H9 (cell line): Measurements from ENCODE around the gene TGM2. TPM values are rescaled to one million over a fixed set of nuclear protein-coding genes. Genes with fewer than 3 reads are reported as not detected.

ENCODE experiments used
- DNase-seq: peaks from one replicate; pipeline ENCODE4 v3.0.0-alpha.2; 2017
- H2AFZ ChIP-seq: one replicate; pipeline ENCODE4 v1.6.1; 2013; ENCODE audit warnings: mild to moderate bottlenecking, low read length, control low read depth, moderate library complexity
- H2AK5ac ChIP-seq: 2 replicates; pipeline ENCODE4 v1.6.1; 2013; ENCODE audit warnings: low read length, control low read depth, mixed read lengths; ENCODE audit not compliant: insufficient read length
- H2BK120ac ChIP-seq: one replicate; pipeline ENCODE4 v1.6.1; 2013; ENCODE audit warnings: low read depth, mild to moderate bottlenecking, low read length, control low read depth, inconsistent platforms; ENCODE audit not compliant: poor library complexity, severe bottlenecking
- H2BK12ac ChIP-seq: 2 replicates; pipeline ENCODE4 v1.6.1; 2013; ENCODE audit warnings: low read length, control low read depth, mixed read lengths, low read depth; ENCODE audit not compliant: insufficient read length
- H2BK15ac ChIP-seq: 2 replicates; pipeline ENCODE4 v1.6.1; 2013; ENCODE audit warnings: low read depth, low read length, control low read depth
- H2BK20ac ChIP-seq: one replicate; pipeline ENCODE4 v1.6.1; 2013; ENCODE audit warnings: low read depth, mild to moderate bottlenecking, low read length, control low read depth, inconsistent platforms; ENCODE audit not compliant: poor library complexity, severe bottlenecking
- H2BK5ac ChIP-seq: 2 replicates; pipeline ENCODE4 v1.6.1; 2013; ENCODE audit warnings: low read length, control low read depth, mixed read lengths; ENCODE audit not compliant: insufficient read length
- H3K14ac ChIP-seq: 2 replicates; pipeline ENCODE4 v1.6.1; 2013; ENCODE audit warnings: low read length, control low read depth; ENCODE audit not compliant: insufficient read depth
- H3K18ac ChIP-seq: 2 replicates; pipeline ENCODE4 v1.6.1; 2013; ENCODE audit warnings: low read depth, mild to moderate bottlenecking, mixed read lengths, low read length, control low read depth; ENCODE audit not compliant: insufficient read length
- H3K23ac ChIP-seq: 2 replicates; pipeline ENCODE4 v1.6.1; 2013; ENCODE audit warnings: low read length, control low read depth, mixed read lengths, low read depth; ENCODE audit not compliant: insufficient read length
- H3K23me2 ChIP-seq: 2 replicates; pipeline ENCODE4 v1.6.1; 2013; ENCODE audit warnings: low read depth, mild to moderate bottlenecking, mixed read lengths, low read length, control low read depth; ENCODE audit not compliant: insufficient read length, poor library complexity, severe bottlenecking
- H3K27ac ChIP-seq: 2 replicates; pipeline ENCODE4 v1.5.1; 2013; ENCODE audit warnings: low read length, control low read depth, mixed read lengths, low read depth; ENCODE audit not compliant: insufficient read length
- H3K27me3 ChIP-seq: 2 replicates; pipeline ENCODE4 v1.6.1; 2013; ENCODE audit warnings: low read length, control low read depth, inconsistent platforms; ENCODE audit not compliant: insufficient read depth
- H3K4ac ChIP-seq: 2 replicates; pipeline ENCODE4 v1.6.1; 2013; ENCODE audit warnings: low read depth, mild to moderate bottlenecking, control low read depth, inconsistent platforms, low read length, moderate library complexity
- H3K4me1 ChIP-seq: 2 replicates; pipeline ENCODE4 v1.6.1; 2013; ENCODE audit warnings: low read length, control low read depth, inconsistent platforms; ENCODE audit not compliant: insufficient read depth
- H3K4me2 ChIP-seq: 2 replicates; pipeline ENCODE4 v1.6.1; 2013; ENCODE audit warnings: low read length, control low read depth, mixed read lengths; ENCODE audit not compliant: insufficient read length, insufficient read depth
- H3K56ac ChIP-seq: 2 replicates; pipeline ENCODE4 v1.6.1; 2013; ENCODE audit warnings: low read depth, mild to moderate bottlenecking, mixed read lengths, low read length, control low read depth; ENCODE audit not compliant: insufficient read length
- H3K79me1 ChIP-seq: 2 replicates; pipeline ENCODE4 v1.6.1; 2013; ENCODE audit warnings: low read depth, mild to moderate bottlenecking, moderate library complexity, low read length, control low read depth, inconsistent platforms; ENCODE audit not compliant: insufficient read depth, poor library complexity, severe bottlenecking
- H3K79me2 ChIP-seq: 2 replicates; pipeline ENCODE4 v1.6.1; 2013; ENCODE audit warnings: low read length, control low read depth, inconsistent platforms; ENCODE audit not compliant: insufficient read depth
- H3K9ac ChIP-seq: 2 replicates; pipeline ENCODE4 v1.6.1; 2013; ENCODE audit warnings: low read length, control low read depth, mixed read lengths; ENCODE audit not compliant: insufficient read length; ENCODE audit errors: extremely low read depth
- H3K9me3 ChIP-seq: one replicate; pipeline ENCODE4 v1.6.1; 2013; ENCODE audit warnings: low read depth, low read length, inconsistent platforms; ENCODE audit not compliant: control insufficient read depth
- H3T11ph ChIP-seq: one replicate; pipeline ENCODE4 v1.6.1; 2013; ENCODE audit warnings: mild to moderate bottlenecking, low read length, control low read depth, inconsistent platforms
- H4K20me1 ChIP-seq: one replicate; pipeline ENCODE4 v1.6.1; 2013; ENCODE audit not compliant: control insufficient read depth, insufficient read length, insufficient read depth
- H4K5ac ChIP-seq: 2 replicates; pipeline ENCODE4 v1.6.1; 2013; ENCODE audit warnings: low read depth, mild to moderate bottlenecking, mixed read lengths, low read length, control low read depth; ENCODE audit not compliant: insufficient read length
- H4K8ac ChIP-seq: replicated peaks from 2 replicates; pipeline ENCODE4 v1.6.1; 2013; ENCODE audit warnings: low read length, control low read depth, mixed read lengths, low read depth; ENCODE audit not compliant: insufficient read length
- H4K91ac ChIP-seq: 2 replicates; pipeline ENCODE4 v1.6.1; 2013; ENCODE audit warnings: low read depth, mild to moderate bottlenecking, moderate library complexity, mixed read lengths, low read length, control low read depth; ENCODE audit not compliant: insufficient read length
- H3K27ac Mint-ChIP-seq, 3 experiments: 2 replicates in 2 of 3; 3 replicates in 1 of 3; pipeline ENCODE4 v1.8.0; 2020 to 2021; ENCODE audit warnings: mixed read lengths in 3 of 3, mild to moderate bottlenecking in 1 of 3, moderate library complexity in 1 of 3
- H3K27me3 Mint-ChIP-seq: 2 replicates; pipeline ENCODE4 v1.8.0; 2021; ENCODE audit warnings: low read depth, mild to moderate bottlenecking, moderate library complexity, mixed read lengths
- H3K36me3 Mint-ChIP-seq, 3 experiments: 2 replicates in 2 of 3; 3 replicates in 1 of 3; pipeline ENCODE4 v1.8.0; 2020 to 2021; ENCODE audit warnings: low read depth in 3 of 3, mixed read lengths in 3 of 3; ENCODE audit not compliant: insufficient read depth in 1 of 3
- H3K4me1 Mint-ChIP-seq, 2 experiments: 2 replicates each; pipeline ENCODE4 v1.8.0; 2020; ENCODE audit warnings: mixed read lengths in 2 of 2
- H3K4me3 Mint-ChIP-seq, 2 experiments: 2 replicates in 1 of 2; 3 replicates in 1 of 2; pipeline ENCODE4 v1.8.0; 2020 to 2021; ENCODE audit warnings: mild to moderate bottlenecking in 2 of 2, mixed read lengths in 2 of 2, moderate library complexity in 1 of 2
- H3K9me3 Mint-ChIP-seq, 2 experiments: 2 replicates in 1 of 2; 3 replicates in 1 of 2; pipeline ENCODE4 v1.8.0; 2020; ENCODE audit warnings: mild to moderate bottlenecking in 2 of 2, mixed read lengths in 2 of 2, moderate library complexity in 1 of 2
- WGBS: extraction: QIAGEN DNeasy Blood & Tissue Kit; methylation state at CpG from one replicate; pipeline ENCODE4 v1.1.7; 2013; ENCODE audit warnings: missing lambda C conversion rate, low lambda C conversion rate, mixed read lengths; ENCODE audit not compliant: insufficient read length; ENCODE audit errors: extremely low coverage; 5-methylcytosine and 5-hydroxymethylcytosine counted together
- total RNA-seq: library from RNA; stranded (reverse); gene quantifications from 2 replicates; pipeline ENCODE4 v1.2.1, GENCODE V29; 2021
- TF ChIP-seq, protein P1 (sequence below): fragments of 200-600 bp; sonication (generic); conservative IDR thresholded peaks from 3 replicates; pipeline ENCODE4 v1.8.0; 2021; ENCODE audit warnings: antibody characterized with exemption, mild to moderate bottlenecking

TGM2 gene
- total RNA-seq, 1 experiment from 2014 or later = 1.1 TPM

GRCh38 chr20:38132910-38133501 lies 32.1 kb downstream of the TGM2 start:
- Histone ChIP-seq H3K27me3 (no peaks in the 10 kb centered on the region), H2AFZ (no peak overlapping the region), H2BK120ac (no peak overlapping the region), H2BK12ac (no peak overlapping the region), H4K91ac (no peak overlapping the region), H3K4me1 (no peaks in the 10 kb centered on the region), H3T11ph (no peak overlapping the region), H2BK5ac (no peak overlapping the region), H3K56ac (no peak overlapping the region), H3K18ac (no peak overlapping the region), H3K27ac (no peak overlapping the region), H4K20me1 (no peaks in the 10 kb centered on the region), H3K4me2 (no peak overlapping the region), H3K9ac (no peak overlapping the region), H4K5ac (no peak overlapping the region), H3K79me2 (no peaks in the 10 kb centered on the region), H2AK5ac (no peak overlapping the region), H2BK20ac (no peak overlapping the region), H3K4ac (no peak overlapping the region), H3K79me1 (no peaks in the 10 kb centered on the region), H2BK15ac (no peak overlapping the region), H3K14ac (no peak overlapping the region; the same call in 1 of the 2 replicates), H3K9me3 (no peaks in the 10 kb centered on the region), H3K23me2 (no peaks in the 10 kb centered on the region), H4K8ac (no peak overlapping the region), H3K23ac (no peak overlapping the region)
- H3K27ac Mint-ChIP-seq = peak overlapping the region in 1 of 3 experiments; percentile 57; a peak in 1 of 7 replicates
- no peak overlapping the region for H3K4me3 Mint-ChIP-seq
- TF ChIP-seq, protein P1, sequence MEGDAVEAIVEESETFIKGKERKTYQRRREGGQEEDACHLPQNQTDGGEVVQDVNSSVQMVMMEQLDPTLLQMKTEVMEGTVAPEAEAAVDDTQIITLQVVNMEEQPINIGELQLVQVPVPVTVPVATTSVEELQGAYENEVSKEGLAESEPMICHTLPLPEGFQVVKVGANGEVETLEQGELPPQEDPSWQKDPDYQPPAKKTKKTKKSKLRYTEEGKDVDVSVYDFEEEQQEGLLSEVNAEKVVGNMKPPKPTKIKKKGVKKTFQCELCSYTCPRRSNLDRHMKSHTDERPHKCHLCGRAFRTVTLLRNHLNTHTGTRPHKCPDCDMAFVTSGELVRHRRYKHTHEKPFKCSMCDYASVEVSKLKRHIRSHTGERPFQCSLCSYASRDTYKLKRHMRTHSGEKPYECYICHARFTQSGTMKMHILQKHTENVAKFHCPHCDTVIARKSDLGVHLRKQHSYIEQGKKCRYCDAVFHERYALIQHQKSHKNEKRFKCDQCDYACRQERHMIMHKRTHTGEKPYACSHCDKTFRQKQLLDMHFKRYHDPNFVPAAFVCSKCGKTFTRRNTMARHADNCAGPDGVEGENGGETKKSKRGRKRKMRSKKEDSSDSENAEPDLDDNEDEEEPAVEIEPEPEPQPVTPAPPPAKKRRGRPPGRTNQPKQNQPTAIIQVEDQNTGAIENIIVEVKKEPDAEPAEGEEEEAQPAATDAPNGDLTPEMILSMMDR = no peak
- no peak for DNase-seq
- peaks cover 3 to 7% of the 10 kb centered on the region in 2 experiments for H3K4me1 Mint-ChIP-seq
- H3K9me3 Mint-ChIP-seq = no peaks in the 10 kb centered on the region
- WGBS = no CpG with 5 or more reads among the region's 11 CpGs
- H3K36me3 Mint-ChIP-seq = no peaks in the 10 kb centered on the region
- H3K27me3 Mint-ChIP-seq = no peaks in the 10 kb centered on the region; the same call in none of the 2 replicates
